GM12878 (cell line): ENCODE measurements around the gene SETD4. TPM values are rescaled to one million over a fixed set of nuclear protein-coding genes. Genes with fewer than 3 reads are reported as not detected.

Source experiments
- ATF2 ChIP-seq: IDR thresholded peaks from 2 replicates; pipeline ENCODE4 v1.6.1; 2012; ENCODE audit warnings: low read length, inconsistent platforms
- ATF3 ChIP-seq: IDR thresholded peaks from 2 replicates; pipeline ENCODE4 v1.6.1; 2011; ENCODE audit warnings: low read depth, mild to moderate bottlenecking, low read length, moderate library complexity, borderline replicate concordance; ENCODE audit errors: extremely low read depth
- BRCA1 ChIP-seq: IDR thresholded peaks from 2 replicates; pipeline ENCODE4 v1.6.1; 2011; ENCODE audit warnings: low read depth, low read length, improper control_type of control experiment
- E4F1 ChIP-seq: fragments of 450-650 bp; IDR thresholded peaks from 2 replicates; pipeline ENCODE4 v1.6.1; 2018; ENCODE audit warnings: borderline replicate concordance, mild to moderate bottlenecking; ENCODE audit not compliant: partially characterized antibody
- ELK1 ChIP-seq: IDR thresholded peaks from 2 replicates; pipeline ENCODE4 v1.6.1; 2012; ENCODE audit warnings: low read depth, low read length, improper control_type of control experiment
- ETV6 ChIP-seq, 2 experiments: fragments of 450-650 bp in 1 of 2; IDR thresholded peaks in 1 of 2; conservative IDR thresholded peaks in 1 of 2; 2 replicates each; pipeline ENCODE4 v1.6.1; 2014; ENCODE audit warnings: antibody characterized with exemption in 1 of 2, borderline replicate concordance in 1 of 2, low read depth in 1 of 2, mild to moderate bottlenecking in 1 of 2, moderate library complexity in 1 of 2
- FOXK2 ChIP-seq: fragments of 450-650 bp; IDR thresholded peaks from 2 replicates; pipeline ENCODE4 v1.6.1; 2017; ENCODE audit warnings: mild to moderate bottlenecking, moderate library complexity
- GABPA ChIP-seq: IDR thresholded peaks from 2 replicates; pipeline ENCODE4 v1.6.1; 2014; ENCODE audit warnings: antibody characterized with exemption, low read depth, mild to moderate bottlenecking, inconsistent platforms
- GATAD2B ChIP-seq: fragments of 450-650 bp; conservative IDR thresholded peaks from 2 replicates; pipeline ENCODE4 v1.6.1; 2017; ENCODE audit warnings: low read depth, mild to moderate bottlenecking, moderate library complexity
- MYC ChIP-seq: IDR thresholded peaks from 2 replicates; pipeline ENCODE4 v1.6.1; 2011; ENCODE audit warnings: mild to moderate bottlenecking, low read length, moderate library complexity, inconsistent platforms; ENCODE audit not compliant: insufficient read depth, insufficient replicate concordance, insufficient read length, severe bottlenecking
- NKRF ChIP-seq: fragments of 450-650 bp; conservative IDR thresholded peaks from 2 replicates; pipeline ENCODE4 v1.6.1; 2017; ENCODE audit warnings: mild to moderate bottlenecking, moderate library complexity
- NR2F1 ChIP-seq: fragments of 450-650 bp; conservative IDR thresholded peaks from 2 replicates; pipeline ENCODE4 v1.6.1; 2017; ENCODE audit warnings: mild to moderate bottlenecking
- NRF1 ChIP-seq: conservative IDR thresholded peaks from 2 replicates; pipeline ENCODE4 v1.6.1; 2011; ENCODE audit warnings: mild to moderate bottlenecking, low read depth, low read length, improper control_type of control experiment
- PKNOX1 ChIP-seq: fragments of 450-650 bp; IDR thresholded peaks from 2 replicates; pipeline ENCODE4 v1.6.1; 2016; ENCODE audit warnings: mild to moderate bottlenecking
- SP1 ChIP-seq: IDR thresholded peaks from one replicate; pipeline ENCODE4 v1.6.1; 2011; ENCODE audit warnings: low read depth, low read length
- SPI1 ChIP-seq: IDR thresholded peaks from 2 replicates; pipeline ENCODE4 v1.6.1; 2011; ENCODE audit warnings: low read depth, mild to moderate bottlenecking, low read length, moderate library complexity, borderline replicate concordance; ENCODE audit not compliant: insufficient read depth
- SREBF1 ChIP-seq: IDR thresholded peaks from 2 replicates; pipeline ENCODE4 v1.6.1; 2012; ENCODE audit warnings: mild to moderate bottlenecking, low read length
- TCF12 ChIP-seq: IDR thresholded peaks from 2 replicates; pipeline ENCODE4 v1.6.1; 2011; ENCODE audit warnings: low read depth, mild to moderate bottlenecking, low read length
- YBX1 ChIP-seq: fragments of 450-650 bp; IDR thresholded peaks from 2 replicates; pipeline ENCODE4 v1.6.1; 2016; ENCODE audit warnings: antibody characterized with exemption
- polyA plus RNA-seq, 11 experiments: library from polyadenylated mRNA; depleted of rRNA in 4 of 11; unstranded in 6 of 11; stranded (reverse) in 5 of 11; fragments of >200 nt; fragmentation: Nextera tagmentation in 4 of 11; fragmentation: Illumina TruSeq in 1 of 11; extraction: Ambion mirVana in 4 of 11; extraction: Trizol in 1 of 11; gene quantifications; 1 replicate in 1 of 11; 2 replicates in 10 of 11; pipeline versions ENCODE4 v1.2.1 to v1.2.3, GENCODE V29; 2011 to 2016; ENCODE audit warnings: inconsistent platforms in 2 of 11, missing spikeins in 2 of 11, low read depth in 1 of 11
- total RNA-seq, 4 experiments: library from RNA; depleted of rRNA in 3 of 4; stranded (reverse); fragments of >200 nt in 3 of 4; fragmentation: Illumina TruSeq in 1 of 4; extraction: Trizol in 1 of 4; gene quantifications; 2 replicates each; pipeline versions ENCODE4 v1.2.1 to v1.2.3, GENCODE V29; 2013 to 2021

Gene SETD4
- total and polyA plus RNA-seq, 10 of the 15 experiments (the other 5 are each of a cell fraction or from before 2014, with no cell fraction given): 10.3 to 37.0 (median 18.6) TPM

GRCh38 chr21:36060159-36060921, at the start of gene SETD4 (continued):
- peak; percentile 86 for TF ChIP-seq NRF1
- 0 out of 2 replicates have a peak, but pooled peaks have one; percentile 2 for TF ChIP-seq SPI1
- TF ChIP-seq NR2F1: peak; percentile 90
- peak; percentile 70 for TF ChIP-seq MYC
- peak; percentile 63 for TF ChIP-seq SP1
- no peak for TF ChIP-seq ATF2
- peak; percentile 87 for TF ChIP-seq GABPA
- 0 out of 2 replicates have a peak, but pooled peaks have one; percentile 19 for TF ChIP-seq PKNOX1
- peak; percentile 21; the same call in 1 of the 2 replicates for TF ChIP-seq FOXK2
- TF ChIP-seq SREBF1: no peak
- no peak for TF ChIP-seq BRCA1
- no peak for TF ChIP-seq YBX1
- 0 out of 2 replicates have a peak, but pooled peaks have one; percentile 13 for TF ChIP-seq TCF12
- peak; percentile 77 for TF ChIP-seq E4F1
- peak; percentile 73; the same call in 1 of the 2 replicates for TF ChIP-seq GATAD2B
- TF ChIP-seq ATF3: no peak
- no peak for TF ChIP-seq ETV6 (conservative IDR thresholded peaks at IDR 0.05 in 1 of 2, IDR thresholded peaks at IDR 0.05 in 1 of 2; ENCODE audit: borderline replicate concordance in 1 of 2, low read depth in 1 of 2)
- TF ChIP-seq ELK1: peak; percentile 63
- peak; percentile 98 for TF ChIP-seq NKRF
